Stimulated activated naive CD4-positive, alpha-beta T cell treated with Interleukin-2 at 50 U/mL for 16 hours (primary cell): ENCODE measurements around the gene COL23A1.

Source experiments
- DNase-seq: peaks from one replicate; lab custom pipeline; 2025; lab: John Stamatoyannopoulos, UW

The COL23A1 gene

GRCh38 chr5:178392931-178393394 lies 197.2 kb downstream of the COL23A1 start:
- DNase-seq: no peak

DNA sequence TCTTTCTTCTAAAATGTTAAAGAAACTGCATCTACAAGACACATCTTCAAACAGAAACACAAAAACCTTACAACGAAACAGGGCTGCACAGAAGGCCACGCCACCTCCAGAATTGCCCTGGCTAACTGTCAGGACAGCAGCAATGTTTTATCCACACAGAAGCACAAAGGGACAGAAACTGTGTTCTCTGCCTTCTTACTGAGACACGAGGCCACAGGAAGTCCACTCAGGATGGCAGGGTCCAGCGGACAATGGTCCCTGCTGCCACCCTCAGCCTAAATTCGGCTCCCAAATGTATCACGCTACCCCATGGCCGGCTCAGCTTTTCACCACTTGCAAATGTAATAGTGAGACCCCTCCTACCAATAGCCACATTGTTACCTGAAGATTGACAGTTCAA lies 197.8 kb downstream of the COL23A1 start:
- no peak for DNase-seq

GRCh38 chr5:178391480-178391879 lies 198.7 kb downstream of the COL23A1 start:
- no peak for DNase-seq

GRCh38 chr5:178389796-178390195 lies 200.4 kb downstream of the COL23A1 start:
- no peak for DNase-seq

GRCh38 chr5:178389026-178389729 lies 201.0 kb downstream of the COL23A1 start:
- DNase-seq: no peak

- DNase-seq: no peak
Observed at GRCh38 chr5:178388386-178389025, 201.7 kb downstream of the COL23A1 start.

DNA sequence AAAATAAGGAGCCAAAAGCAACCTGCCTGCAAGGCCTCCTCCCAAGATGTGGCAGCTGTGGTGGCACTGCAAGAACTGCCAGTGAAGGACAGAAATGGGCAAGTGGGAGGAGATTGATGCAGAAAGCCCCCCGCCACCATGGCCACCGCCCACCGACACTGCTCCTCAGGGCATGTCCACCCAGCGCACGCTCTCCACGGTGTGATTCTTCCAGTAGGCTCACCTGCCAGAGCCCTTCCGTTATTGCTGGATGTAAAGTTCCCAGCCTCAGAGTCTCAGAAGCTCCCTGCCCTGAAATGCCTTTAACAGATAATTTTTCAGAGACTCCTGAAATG lies 202.4 kb downstream of the COL23A1 start:
- no peak for DNase-seq

DNA sequence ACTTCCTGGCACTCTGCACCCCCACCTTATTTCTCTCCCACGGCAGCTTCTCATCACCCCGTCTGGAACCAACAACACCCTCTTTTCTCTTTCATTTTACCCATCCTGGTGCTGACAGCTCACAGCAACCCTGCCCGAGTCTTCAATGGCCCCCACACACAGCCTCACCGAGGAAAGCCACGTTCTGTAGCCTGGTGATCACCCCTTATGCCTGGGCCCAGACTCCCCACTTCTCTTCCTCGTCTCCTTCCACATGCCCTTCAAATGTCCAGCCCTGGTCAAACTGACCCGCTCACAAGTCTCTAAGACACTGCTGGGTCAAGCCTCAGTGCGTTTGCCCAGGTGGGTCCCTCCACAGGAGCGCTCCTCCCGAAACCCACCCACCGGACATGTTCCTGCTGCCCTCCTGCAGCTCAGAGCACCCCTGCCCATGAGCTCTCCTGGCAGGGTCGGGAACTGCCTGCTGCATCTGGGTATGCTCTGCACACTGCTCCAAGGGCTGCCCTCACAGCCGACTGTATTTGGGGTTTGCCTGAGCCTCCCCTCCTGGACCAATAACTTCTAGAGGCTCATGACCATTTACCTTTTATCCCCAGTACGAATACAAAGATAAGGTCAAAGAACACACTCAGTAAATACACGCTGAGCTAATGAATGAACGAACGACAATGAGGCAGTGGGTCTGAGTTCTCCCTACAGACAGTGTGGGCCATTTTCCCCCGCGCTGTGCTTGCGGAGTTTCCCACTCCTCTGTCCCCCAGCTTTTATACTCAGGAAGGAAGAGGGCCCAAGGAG lies 202.9 kb downstream of the COL23A1 start:
- DNase-seq: no peak

GRCh38 chr5:178386336-178386931 lies 203.8 kb downstream of the COL23A1 start:
- DNase-seq: no peak

DNA sequence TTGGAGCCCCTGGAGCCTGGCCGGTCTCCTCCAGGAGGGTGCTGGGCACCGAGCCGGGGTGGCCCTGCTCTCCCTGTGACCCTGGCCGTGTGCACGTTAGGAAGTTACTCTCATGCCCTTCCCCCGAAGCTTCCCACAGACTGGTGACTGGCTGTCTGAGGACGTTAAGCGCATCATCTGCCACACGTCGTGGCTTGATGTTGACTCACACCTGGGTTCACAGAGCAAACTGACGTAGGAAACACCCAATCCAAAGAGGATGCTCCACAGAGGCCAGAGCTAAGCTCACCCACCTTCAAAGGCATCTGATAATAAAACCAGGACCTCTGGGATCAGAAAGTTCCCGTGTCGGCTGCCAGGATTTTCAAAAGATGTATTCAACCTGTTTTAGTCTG lies 204.7 kb downstream of the COL23A1 start:
- no peak for DNase-seq

GRCh38 chr5:178384816-178385495 lies 205.2 kb downstream of the COL23A1 start:
- DNase-seq: no peak

GRCh38 chr5:178383919-178384815 lies 206.0 kb downstream of the COL23A1 start:
- DNase-seq: no peak

- no peak for DNase-seq
Observed at GRCh38 chr5:178383301-178383918, 206.8 kb downstream of the COL23A1 start.

GRCh38 chr5:178382754-178383164 lies 207.4 kb downstream of the COL23A1 start:
- no peak for DNase-seq

GRCh38 chr5:178381921-178382695 lies 208.1 kb downstream of the COL23A1 start:
- no peak for DNase-seq

DNA sequence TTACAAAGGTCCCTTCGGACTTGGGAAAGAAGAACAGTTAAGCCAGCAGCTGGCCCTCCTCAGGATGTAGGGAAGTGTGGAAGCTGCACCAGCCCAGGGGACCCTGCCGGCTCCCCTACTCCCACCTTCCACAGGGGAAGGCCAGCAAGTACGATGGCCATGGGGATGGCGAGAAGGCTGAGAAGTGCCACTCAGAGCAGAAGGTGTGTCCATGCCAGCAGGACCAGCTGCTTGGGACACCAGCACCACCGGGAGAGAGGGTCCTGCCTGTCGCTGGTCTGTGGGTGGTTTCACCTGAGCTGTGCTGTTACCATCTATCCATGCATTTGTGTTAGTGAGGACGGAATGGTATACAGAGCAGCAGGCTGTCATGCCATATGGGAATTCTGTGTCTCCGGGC lies 209.0 kb downstream of the COL23A1 start:
- no peak for DNase-seq

- no peak for DNase-seq
Observed at GRCh38 chr5:178380541-178381074, 209.6 kb downstream of the COL23A1 start.

DNA sequence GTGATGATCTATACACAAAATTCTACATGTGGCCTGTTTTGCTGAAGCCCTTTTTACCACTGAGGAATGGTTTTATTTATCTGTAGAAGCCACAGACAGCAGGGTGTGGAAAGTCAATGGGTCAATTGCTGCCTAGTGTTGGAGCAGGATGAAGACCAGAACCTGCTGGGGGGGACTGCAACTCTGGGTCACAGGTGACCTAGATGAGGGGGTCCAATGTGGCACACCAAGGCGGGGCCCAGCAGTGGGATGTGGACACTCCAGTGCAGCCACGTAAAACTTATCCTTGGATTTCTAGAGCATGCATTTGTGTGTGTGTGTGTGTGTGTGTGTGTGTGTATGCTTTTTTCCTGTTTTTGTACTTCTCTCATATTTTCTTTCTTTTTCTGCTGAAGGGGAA lies 210.1 kb downstream of the COL23A1 start:
- DNase-seq: no peak
